Gastroesophageal sphincter (tissue), 3 donors: ENCODE data around the gene USP6NL.

Source experiments
- EP300 ChIP-seq: sonication (generic); formaldehyde crosslinking; IDR thresholded peaks from one replicate; pipeline ENCODE4 v1.6.1; 2017; ENCODE audit warnings: antibody characterized with exemption, mild to moderate bottlenecking
- POLR2A ChIP-seq, 2 donors: fragments of 450-650 bp; IDR thresholded peaks; one replicate each; pipeline ENCODE4 v1.6.1; 2017; ENCODE audit warnings: antibody characterized with exemption in 2 of 2, mild to moderate bottlenecking in 2 of 2, moderate library complexity in 1 of 2
- TF ChIP-seq, protein P1 (sequence below), 4 experiments: fragments of 200-600 bp in 2 of 4; fragments of 450-650 bp in 2 of 4; sonication (generic) in 1 of 4; IDR thresholded peaks; one replicate each; pipeline ENCODE4 v1.5.1; 2017 to 2019; ENCODE audit warnings: antibody characterized with exemption in 4 of 4, mild to moderate bottlenecking in 2 of 4, moderate library complexity in 2 of 4

GRCh38 chr10:11535346-11535959 lies 76.0 kb downstream of the USP6NL start:
- TF ChIP-seq, protein P1, sequence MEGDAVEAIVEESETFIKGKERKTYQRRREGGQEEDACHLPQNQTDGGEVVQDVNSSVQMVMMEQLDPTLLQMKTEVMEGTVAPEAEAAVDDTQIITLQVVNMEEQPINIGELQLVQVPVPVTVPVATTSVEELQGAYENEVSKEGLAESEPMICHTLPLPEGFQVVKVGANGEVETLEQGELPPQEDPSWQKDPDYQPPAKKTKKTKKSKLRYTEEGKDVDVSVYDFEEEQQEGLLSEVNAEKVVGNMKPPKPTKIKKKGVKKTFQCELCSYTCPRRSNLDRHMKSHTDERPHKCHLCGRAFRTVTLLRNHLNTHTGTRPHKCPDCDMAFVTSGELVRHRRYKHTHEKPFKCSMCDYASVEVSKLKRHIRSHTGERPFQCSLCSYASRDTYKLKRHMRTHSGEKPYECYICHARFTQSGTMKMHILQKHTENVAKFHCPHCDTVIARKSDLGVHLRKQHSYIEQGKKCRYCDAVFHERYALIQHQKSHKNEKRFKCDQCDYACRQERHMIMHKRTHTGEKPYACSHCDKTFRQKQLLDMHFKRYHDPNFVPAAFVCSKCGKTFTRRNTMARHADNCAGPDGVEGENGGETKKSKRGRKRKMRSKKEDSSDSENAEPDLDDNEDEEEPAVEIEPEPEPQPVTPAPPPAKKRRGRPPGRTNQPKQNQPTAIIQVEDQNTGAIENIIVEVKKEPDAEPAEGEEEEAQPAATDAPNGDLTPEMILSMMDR (IDR thresholded peaks at IDR 0.05): no peak
- TF ChIP-seq EP300 (no peak), POLR2A (IDR thresholded peaks at IDR 0.05) (no peak)
